H1 (cell line): ENCODE results near the gene CACNB1. TPM values are rescaled to one million over a fixed set of nuclear protein-coding genes. Genes with fewer than 3 reads are reported as not detected.

Experiments used
- CTCF ChIA-PET: fragments of 300-600 bp; sonication (Branson Sonifier 250); formaldehyde crosslinking; loops from one replicate; lab custom pipeline; 2021; ENCODE audit not compliant: partially characterized antibody; lab: Charles Lee
- POLR2A ChIA-PET: fragments of 300-600 bp; sonication (Branson Sonifier 250); formaldehyde crosslinking; loops from one replicate; lab custom pipeline; 2021; ENCODE audit warnings: inconsistent platforms; ENCODE audit not compliant: partially characterized antibody; lab: Charles Lee
- DNase-seq, 2 experiments: peaks; one replicate each; pipeline versions ENCODE4 v3.0.0 to v3.0.0-alpha.2; 2010 to 2022; ENCODE audit warnings: low spot score in 2 of 2, low read depth in 1 of 2, mixed read lengths in 1 of 2
- FAIRE-seq: peaks from 2 replicates; lab custom pipeline; 2011; peaks lifted over from hg19 to GRCh38; lab: Jason Lieb, UNC
- H2AFZ ChIP-seq: 2 replicates; pipeline ENCODE4 v1.8.1; 2012; ENCODE audit warnings: low read length, inconsistent platforms
- H2AK5ac ChIP-seq: 2 replicates; pipeline ENCODE4 v1.6.1; 2013; ENCODE audit warnings: low read depth, low read length
- H2BK120ac ChIP-seq: replicated peaks from 2 replicates; pipeline ENCODE3; 2013; ENCODE audit warnings: low read depth, low read length, inconsistent platforms
- H2BK12ac ChIP-seq: 2 replicates; pipeline ENCODE4 v1.6.1; 2013; ENCODE audit warnings: low read depth, low read length
- H2BK15ac ChIP-seq: 2 replicates; pipeline ENCODE4 v1.6.1; 2013; ENCODE audit warnings: low read length
- H2BK20ac ChIP-seq: 2 replicates; pipeline ENCODE4 v1.6.1; 2013; ENCODE audit warnings: low read length
- H2BK5ac ChIP-seq: 2 replicates; pipeline ENCODE4 v1.6.1; 2013; ENCODE audit warnings: low read depth, low read length
- H3K14ac ChIP-seq: 2 replicates; pipeline ENCODE4 v1.6.1; 2013; ENCODE audit warnings: inconsistent platforms; ENCODE audit not compliant: insufficient read length
- H3K18ac ChIP-seq: 2 replicates; pipeline ENCODE4 v1.6.1; 2013; ENCODE audit warnings: low read length; ENCODE audit errors: extremely low read depth
- H3K23ac ChIP-seq: 2 replicates; pipeline ENCODE4 v1.6.1; 2013; ENCODE audit warnings: inconsistent platforms; ENCODE audit not compliant: insufficient read length
- H3K23me2 ChIP-seq: 2 replicates; pipeline ENCODE4 v1.6.1; 2013; ENCODE audit warnings: low read depth, low read length
- H3K27ac ChIP-seq: 2 replicates; pipeline ENCODE4 v1.6.1; 2011; ENCODE audit warnings: low read depth, low read length, inconsistent platforms
- H3K27me3 ChIP-seq, 4 experiments: replicated peaks in 1 of 4; 1 replicate in 1 of 4; 2 replicates in 3 of 4; pipeline versions ENCODE4 v1.6.1 to v1.8.1; 2011 to 2013; ENCODE audit warnings: low read length in 3 of 4, mild to moderate bottlenecking in 3 of 4, inconsistent platforms in 2 of 4, mixed read lengths in 2 of 4, moderate library complexity in 1 of 4; ENCODE audit not compliant: control insufficient read depth in 3 of 4, insufficient read depth in 3 of 4; ENCODE audit errors: extremely low read depth in 1 of 4
- H3K36me3 ChIP-seq, 4 experiments: 2 replicates each; pipeline versions ENCODE4 v1.6.1 to v1.8.1; 2011 to 2013; ENCODE audit warnings: mild to moderate bottlenecking in 4 of 4, low read length in 3 of 4, moderate library complexity in 2 of 4, control low read depth in 1 of 4, inconsistent platforms in 1 of 4; ENCODE audit not compliant: insufficient read depth in 4 of 4, control insufficient read depth in 2 of 4
- H3K4ac ChIP-seq: replicated peaks from 2 replicates; pipeline ENCODE3; 2013; ENCODE audit warnings: low read length, low read depth, mixed read lengths, inconsistent platforms; ENCODE audit not compliant: insufficient read length
- H3K4me1 ChIP-seq, 4 experiments: replicated peaks in 1 of 4; 1 replicate in 1 of 4; 2 replicates in 3 of 4; pipeline versions ENCODE4 v1.6.1 to v1.8.1; 2011 to 2013; ENCODE audit warnings: low read length in 3 of 4, inconsistent platforms in 2 of 4, mixed read lengths in 1 of 4; ENCODE audit not compliant: insufficient read depth in 4 of 4, control insufficient read depth in 3 of 4
- H3K4me2 ChIP-seq, 2 experiments: 2 replicates each; pipeline versions ENCODE4 v1.6.1 to v1.8.1; 2011 to 2013; ENCODE audit warnings: low read depth in 2 of 2, low read length in 2 of 2, control low read depth in 1 of 2, inconsistent platforms in 1 of 2, mild to moderate bottlenecking in 1 of 2; ENCODE audit not compliant: insufficient read depth in 1 of 2
- H3K4me3 ChIP-seq, 4 experiments: fragments of 200-600, 300-600 bp in 1 of 4; sonication (generic), shearing (Covaris generic), sonication (Bioruptor Twin) in 1 of 4; 2 replicates each; pipeline versions ENCODE4 v1.5.1 to v1.8.1; 2011 to 2016; ENCODE audit warnings: low read length in 4 of 4, low read depth in 3 of 4, control low read depth in 2 of 4, inconsistent platforms in 2 of 4, mild to moderate bottlenecking in 2 of 4, mixed read lengths in 1 of 4, moderate library complexity in 1 of 4; ENCODE audit not compliant: insufficient read depth in 2 of 4; ENCODE audit errors: extremely low read depth in 1 of 4
- H3K56ac ChIP-seq: replicated peaks from 2 replicates; pipeline ENCODE3; 2013; ENCODE audit warnings: low read depth, mild to moderate bottlenecking, mixed read lengths, low read length, inconsistent platforms; ENCODE audit not compliant: insufficient read length
- H3K79me1 ChIP-seq: 2 replicates; pipeline ENCODE4 v1.6.1; 2013; ENCODE audit warnings: low read depth, low read length, control low read depth
- H3K79me2 ChIP-seq, 2 experiments: 2 replicates each; pipeline versions ENCODE4 v1.6.1 to v1.8.1; 2012 to 2013; ENCODE audit warnings: low read length in 2 of 2, mild to moderate bottlenecking in 2 of 2, inconsistent platforms in 1 of 2; ENCODE audit not compliant: insufficient read depth in 2 of 2, control insufficient read depth in 1 of 2
- H3K9ac ChIP-seq, 4 experiments: replicated peaks in 1 of 4; 1 replicate in 1 of 4; 2 replicates in 3 of 4; pipeline versions ENCODE4 v1.6.1 to v1.8.1; 2011 to 2013; ENCODE audit warnings: low read depth in 3 of 4, low read length in 3 of 4, control low read depth in 2 of 4, mild to moderate bottlenecking in 2 of 4, moderate library complexity in 2 of 4, inconsistent platforms in 1 of 4; ENCODE audit errors: extremely low read depth in 1 of 4
- H3K9me3 ChIP-seq, 2 experiments: 2 replicates each; pipeline versions ENCODE4 v1.6.1 to v1.8.1; 2012 to 2013; ENCODE audit warnings: mild to moderate bottlenecking in 2 of 2, moderate library complexity in 2 of 2, control low read depth in 1 of 2, inconsistent platforms in 1 of 2, low read depth in 1 of 2, low read length in 1 of 2, mixed read lengths in 1 of 2; ENCODE audit not compliant: insufficient read depth in 2 of 2
- H4K20me1 ChIP-seq, 2 experiments: replicated peaks in 1 of 2; 2 replicates each; pipeline versions ENCODE3 to v1.8.1; 2011 to 2013; ENCODE audit warnings: inconsistent platforms in 2 of 2, low read length in 2 of 2, mild to moderate bottlenecking in 1 of 2; ENCODE audit not compliant: insufficient read depth in 2 of 2, control insufficient read depth in 1 of 2
- H4K5ac ChIP-seq: 2 replicates; pipeline ENCODE4 v1.6.1; 2013; ENCODE audit warnings: low read length, low read depth, mixed read lengths, inconsistent platforms; ENCODE audit not compliant: insufficient read length
- H4K8ac ChIP-seq: 2 replicates; pipeline ENCODE4 v1.8.0; 2013; ENCODE audit warnings: mild to moderate bottlenecking, moderate library complexity, low read length, inconsistent platforms; ENCODE audit not compliant: insufficient read depth; ENCODE audit errors: extremely low read depth
- H4K91ac ChIP-seq: replicated peaks from 2 replicates; pipeline ENCODE3; 2013; ENCODE audit warnings: low read length, mixed read lengths, inconsistent platforms; ENCODE audit not compliant: insufficient read length
- ASH2L ChIP-seq: fragments of 200-600, 300-600 bp; sonication (generic); IDR thresholded peaks from one replicate; pipeline ENCODE4 v1.7.1; 2017; ENCODE audit warnings: low read length
- BACH1 ChIP-seq: IDR thresholded peaks from 2 replicates; pipeline ENCODE4 v1.6.1; 2012; ENCODE audit warnings: low read length, improper control_type of control experiment
- CHD1 ChIP-seq: IDR thresholded peaks from 2 replicates; pipeline ENCODE4 v1.6.1; 2012; ENCODE audit warnings: low read depth, low read length, improper control_type of control experiment
- CHD2 ChIP-seq: IDR thresholded peaks from 2 replicates; pipeline ENCODE4 v1.6.1; 2012; ENCODE audit warnings: low read length, improper control_type of control experiment
- EGR1 ChIP-seq: IDR thresholded peaks from 2 replicates; pipeline ENCODE4 v1.6.1; 2011; ENCODE audit warnings: low read depth, low read length, borderline replicate concordance
- EZH2 ChIP-seq: fragments of 200-600 bp; sonication (generic); IDR thresholded peaks from 2 replicates; pipeline ENCODE4 v1.7.1; 2012; ENCODE audit warnings: low read depth, mild to moderate bottlenecking, moderate library complexity, low read length, inconsistent platforms; ENCODE audit not compliant: severe bottlenecking
- JUN ChIP-seq: IDR thresholded peaks from 2 replicates; pipeline ENCODE4 v1.6.1; 2011; ENCODE audit warnings: low read depth, mild to moderate bottlenecking, improper control_type of control experiment, low read length
- KDM5A ChIP-seq: fragments of 200-600 bp; IDR thresholded peaks from 2 replicates; pipeline ENCODE4 v1.7.1; 2012; ENCODE audit warnings: mild to moderate bottlenecking, low read length, inconsistent platforms, mixed read lengths
- NANOG ChIP-seq: IDR thresholded peaks from 2 replicates; pipeline ENCODE4 v1.6.1; 2011; ENCODE audit warnings: low read length, low read depth, mild to moderate bottlenecking, inconsistent platforms; ENCODE audit not compliant: insufficient read depth, poor library complexity, severe bottlenecking
- RBBP5 ChIP-seq: IDR thresholded peaks from 2 replicates; pipeline ENCODE4 v1.7.1; 2012; ENCODE audit warnings: low read depth, mild to moderate bottlenecking, inconsistent platforms, low read length, moderate library complexity, borderline replicate concordance
- RXRA ChIP-seq: IDR thresholded peaks from 2 replicates; pipeline ENCODE4 v1.6.1; 2011; ENCODE audit warnings: low read depth, mild to moderate bottlenecking, low read length, moderate library complexity; ENCODE audit not compliant: insufficient read depth
- SIN3A ChIP-seq, 2 experiments: IDR thresholded peaks in 1 of 2; conservative IDR thresholded peaks in 1 of 2; 2 replicates each; pipeline ENCODE4 v1.6.1; 2011 to 2012; ENCODE audit warnings: low read length in 2 of 2, improper control_type of control experiment in 1 of 2, low read depth in 1 of 2, mild to moderate bottlenecking in 1 of 2
- SP2 ChIP-seq: IDR thresholded peaks from 2 replicates; pipeline ENCODE4 v1.6.1; 2012; ENCODE audit warnings: mild to moderate bottlenecking, low read length, inconsistent platforms
- SRF ChIP-seq: IDR thresholded peaks from 2 replicates; pipeline ENCODE4 v1.6.1; 2011; ENCODE audit warnings: mild to moderate bottlenecking, low read depth, low read length, moderate library complexity
- TAF7 ChIP-seq: optimal IDR thresholded peaks from 2 replicates; pipeline ENCODE3; 2011; ENCODE audit warnings: low read depth, mild to moderate bottlenecking, inconsistent platforms, low read length, moderate library complexity, borderline replicate concordance
- WGBS, 2 experiments: shearing (Covaris generic) in 1 of 2; methylation state at CpG; one replicate each; pipeline versions ENCODE4 v1.1.6 to v1.1.7; 2013 to 2015; ENCODE audit warnings: low lambda C conversion rate in 2 of 2, mixed read lengths in 2 of 2, inconsistent platforms in 1 of 2, low coverage in 1 of 2, missing lambda C conversion rate in 1 of 2; ENCODE audit not compliant: insufficient replicate concordance in 2 of 2, insufficient coverage in 1 of 2, insufficient read length in 1 of 2; ENCODE audit errors: extremely low coverage in 1 of 2, missing lambda C conversion rate in 1 of 2; 5-methylcytosine and 5-hydroxymethylcytosine counted together
- polyA plus RNA-seq, 7 experiments: library from polyadenylated mRNA; depleted of rRNA in 3 of 7; stranded (reverse) in 5 of 7; unstranded in 2 of 7; fragments of >200 nt in 5 of 7; fragments of 200-250 nt in 2 of 7; gene quantifications; 1 replicate in 5 of 7; 2 replicates in 1 of 7; 4 replicates in 1 of 7; pipeline versions ENCODE4 v1.2.1 to v1.2.3, GENCODE V29; 2011 to 2013; ENCODE audit warnings: missing spikeins in 2 of 7, mixed read lengths in 2 of 7
- total RNA-seq: library from RNA; stranded (reverse); fragmentation: NEBNext Ultra II Directional; extraction: Animal tissue kit (Norgen Biotek cat#: 25700); gene quantifications from 2 replicates; pipeline ENCODE4 v1.2.1, GENCODE V29; 2021

Gene CACNB1
- total and polyA plus RNA-seq, 2 of the 8 experiments (the other 6 are each of a cell fraction or from before 2014, with no cell fraction given): 7.2 to 17.8 TPM

- H3K36me3 ChIP-seq: no peaks in the 10 kb centered on the region
- no peak overlapping the region for H3K18ac ChIP-seq
- no peak overlapping the region for H2BK15ac ChIP-seq
- no peak overlapping the region for H3K14ac ChIP-seq
- H3K23me2 ChIP-seq: peaks cover 12% of the 10 kb centered on the region; the same call in 1 of the 2 replicates
- no peak overlapping the region for H2BK5ac ChIP-seq
- no peak overlapping the region for H4K91ac ChIP-seq
- no peak overlapping the region for H3K23ac ChIP-seq
- H3K4me3 ChIP-seq: no peak overlapping the region
- H4K20me1 ChIP-seq: no peaks in the 10 kb centered on the region
- H2AFZ ChIP-seq: no peak overlapping the region
- H3K79me1 ChIP-seq: no peaks in the 10 kb centered on the region
- H2BK120ac ChIP-seq: no peak overlapping the region
- H3K4me2 ChIP-seq: no peak overlapping the region
- H4K8ac ChIP-seq: no peak overlapping the region
- no peaks in the 10 kb centered on the region for H3K9me3 ChIP-seq
- peaks cover 0 to 14% (median 11%) of the 10 kb centered on the region in 4 experiments; a peak in 6 of 7 replicates for H3K4me1 ChIP-seq
- no peak overlapping the region for H2AK5ac ChIP-seq
- WGBS, 2 experiments: 90% methylated on average over 3 of the region's 3 CpGs; no CpG with 5 or more reads in 1 of the 2 experiments
- H3K79me2 ChIP-seq: no peaks in the 10 kb centered on the region
- H2BK20ac ChIP-seq: no peak overlapping the region
- peaks cover 14 to 31% (median 25%) of the 10 kb centered on the region in 4 experiments for H3K27me3 ChIP-seq
- no peak overlapping the region for H4K5ac ChIP-seq
- ChIA-PET POLR2A (interaction anchor here (0.6 to 0.8 kb wide), 2 partner anchors 30 to 1657 kb away, joined by 3 read pairs; partner anchors contain the start of gene RPL19), CTCF (interaction anchor here (0.7 to 7.4 kb wide), 10 partner anchors 16 to 246 kb away, joined by 3 to 63 read pairs (median 6); partner anchors contain the start of gene PLXDC1)
- no peak overlapping the region for H3K9ac ChIP-seq
- no peak overlapping the region for H3K56ac ChIP-seq
- DNase-seq: no peak
- no peak overlapping the region for H3K4ac ChIP-seq
- H2BK12ac ChIP-seq: no peak overlapping the region
- FAIRE-seq: no peak
- no peak overlapping the region for H3K27ac ChIP-seq
- no peak for TF ChIP-seq SIN3A (conservative IDR thresholded peaks at IDR 0.05 in 1 of 2, IDR thresholded peaks at IDR 0.05 in 1 of 2; ENCODE audit: low read depth in 1 of 2, low read length in 2 of 2)
- TF ChIP-seq CHD2: no peak
- no peak for TF ChIP-seq KDM5A
- TF ChIP-seq EZH2: no peak
- no peak for TF ChIP-seq EGR1
- no peak for TF ChIP-seq RBBP5
- TF ChIP-seq SP2: no peak
- no peak for TF ChIP-seq ASH2L
- no peak for TF ChIP-seq CHD1
- no peak for TF ChIP-seq TAF7
- no peak for TF ChIP-seq SRF
- TF ChIP-seq BACH1: no peak
- TF ChIP-seq RXRA: no peak
- no peak for TF ChIP-seq NANOG
- TF ChIP-seq JUN: no peak
These were observed 28.0 kb downstream of the CACNB1 start for GRCh38 chr17:39169518-39169917.
